Activated naive CD4-positive, alpha-beta T cell treated with anti-CD3 and anti-CD28 coated beads, Interleukin-2, amount 50 U/mL, for 72 hours (primary cell): Measurements from ENCODE around the gene SLC47A2. TPM values are rescaled to one million over a fixed set of nuclear protein-coding genes. Genes with fewer than 3 reads are reported as not detected.
"Not testable (repeated sequence)": the region's sequence is repeated elsewhere in the genome, so short reads cannot be mapped to it uniquely, and the experiment has no call there.

Experiments
- ATAC-seq, 2 donors: fragments of 150-1000 bp; cut with Tn5 transposase; 2 replicates each; pipeline ENCODE4 v1.10.0; 2021; ENCODE audit warnings: mild to moderate bottlenecking in 2 of 2, moderate library complexity in 2 of 2
- DNase-seq, 2 donors: peaks; one replicate each; pipeline ENCODE4 v3.0.0; 2021 to 2022; ENCODE audit warnings: low spot score in 2 of 2
- H3K27ac Mint-ChIP-seq, 2 donors: one replicate each; pipeline ENCODE4 v1.8.0; 2022; ENCODE audit warnings: mild to moderate bottlenecking in 2 of 2, mixed read lengths in 2 of 2
- H3K36me3 Mint-ChIP-seq, 2 donors: one replicate each; pipeline ENCODE4 v1.8.0; 2022; ENCODE audit warnings: mixed read lengths in 2 of 2
- H3K9me3 Mint-ChIP-seq, 2 donors: one replicate each; pipeline ENCODE4 v1.8.0; 2022; ENCODE audit warnings: mixed read lengths in 2 of 2
- total RNA-seq, 2 donors: library from RNA; stranded (reverse); gene quantifications; one replicate each; pipeline ENCODE4 v1.2.3, GENCODE V29; 2022

Gene SLC47A2
- total RNA-seq, 2 donors from 2014 or later = not detected

DNA sequence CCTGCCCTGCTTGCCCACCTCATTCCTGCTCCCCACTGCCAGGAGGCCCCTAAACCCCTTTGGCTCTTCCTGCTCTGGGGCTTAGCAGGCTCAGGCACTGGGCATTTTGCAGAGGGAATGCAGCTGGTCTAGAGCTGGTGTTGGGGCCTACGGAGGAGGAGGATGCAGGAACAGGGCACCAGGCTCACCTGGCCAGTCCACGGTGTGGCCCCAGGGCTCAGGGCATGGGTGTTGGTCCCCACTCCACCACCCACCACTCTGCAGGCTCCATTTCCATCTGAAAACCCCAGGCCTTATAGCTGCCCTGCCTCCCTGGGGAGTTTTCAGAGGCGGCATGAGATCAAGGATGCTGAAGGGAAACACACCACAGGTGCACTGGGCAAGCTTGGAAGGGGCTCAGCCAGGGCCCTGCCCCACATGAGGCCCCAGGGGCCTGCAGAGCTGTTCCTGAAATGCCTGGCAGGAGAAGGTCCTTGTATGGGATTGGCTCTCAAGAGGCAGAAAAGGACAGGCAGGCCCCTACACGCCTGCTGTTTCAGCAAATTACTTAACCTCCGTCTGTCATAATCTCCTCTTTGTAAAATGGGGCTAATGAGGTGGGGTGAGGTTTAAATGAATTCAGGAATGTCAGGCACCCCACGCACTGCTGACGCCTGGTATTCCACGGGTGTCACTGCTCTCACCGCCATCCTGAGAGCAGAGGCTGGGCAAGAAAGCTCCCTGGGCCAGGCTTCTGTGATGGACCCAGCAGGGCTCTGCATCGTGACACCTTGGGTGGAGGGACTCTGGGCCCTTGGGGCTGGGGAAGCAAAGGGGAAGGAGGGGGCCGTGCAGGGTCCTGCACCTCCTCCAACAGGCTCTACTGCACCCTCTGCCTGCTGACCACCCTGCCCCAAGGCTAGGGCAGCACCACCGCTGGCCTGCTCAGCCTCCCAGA, 9.3 kb downstream of the SLC47A2 start:
- Mint-ChIP-seq H3K27ac (no peak overlapping the region), H3K36me3 (no peaks in the 10 kb centered on the region), H3K9me3 (no peaks in the 10 kb centered on the region)
- no peak for ATAC-seq
- DNase-seq = no peak

DNA sequence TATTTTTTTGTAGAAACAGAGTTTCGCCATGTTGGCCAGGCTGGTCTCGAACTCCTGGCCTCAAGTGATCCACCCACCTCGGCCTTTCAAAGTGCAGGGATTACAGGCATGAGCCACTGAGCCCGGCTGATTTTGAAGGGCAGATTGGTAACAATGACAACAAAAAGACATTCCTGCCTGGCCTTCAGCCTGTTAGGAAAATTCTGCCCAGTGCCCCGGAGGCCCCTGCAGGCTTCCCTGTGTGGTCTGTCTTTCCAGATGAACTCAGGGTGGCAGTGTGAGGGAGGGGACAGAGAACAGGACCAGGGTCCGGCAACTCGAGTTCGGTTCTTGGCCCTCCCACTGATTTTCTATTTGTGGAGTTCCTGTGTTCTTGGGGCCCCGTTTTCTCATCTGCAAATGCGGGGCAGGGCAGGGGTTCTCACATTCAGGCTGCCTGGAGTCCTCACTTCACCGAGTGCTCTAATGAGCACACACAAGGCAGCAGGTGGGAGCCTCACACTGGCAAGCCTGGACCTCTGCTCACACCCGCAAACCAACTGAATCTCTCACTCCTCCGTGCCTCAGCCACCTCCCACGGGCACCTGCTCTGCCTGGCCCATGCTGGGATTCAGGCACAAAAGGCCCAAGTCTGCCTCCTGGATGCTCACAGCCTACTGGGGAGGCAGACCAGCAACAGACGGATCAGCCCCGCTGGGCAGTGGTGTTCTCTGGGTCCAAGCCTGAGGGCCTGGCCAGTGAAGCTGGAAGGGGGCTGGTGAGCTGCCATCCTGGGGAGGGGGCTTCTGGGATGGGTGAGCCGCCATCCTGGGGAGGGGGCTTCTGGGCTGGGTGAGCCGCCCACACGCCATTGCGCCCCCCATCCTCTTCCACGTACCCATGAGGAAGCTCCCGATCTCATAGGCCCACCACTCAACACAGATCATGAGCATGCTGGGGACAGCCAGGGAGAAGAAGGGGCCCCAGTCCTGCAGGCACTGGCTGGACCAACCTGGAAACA, 10.3 kb downstream of the SLC47A2 start:
- Mint-ChIP-seq H3K9me3 (no peaks in the 10 kb centered on the region), H3K36me3 (no peaks in the 10 kb centered on the region), H3K27ac (no peak overlapping the region)
- DNase-seq = no peak
- ATAC-seq = no peak

DNA sequence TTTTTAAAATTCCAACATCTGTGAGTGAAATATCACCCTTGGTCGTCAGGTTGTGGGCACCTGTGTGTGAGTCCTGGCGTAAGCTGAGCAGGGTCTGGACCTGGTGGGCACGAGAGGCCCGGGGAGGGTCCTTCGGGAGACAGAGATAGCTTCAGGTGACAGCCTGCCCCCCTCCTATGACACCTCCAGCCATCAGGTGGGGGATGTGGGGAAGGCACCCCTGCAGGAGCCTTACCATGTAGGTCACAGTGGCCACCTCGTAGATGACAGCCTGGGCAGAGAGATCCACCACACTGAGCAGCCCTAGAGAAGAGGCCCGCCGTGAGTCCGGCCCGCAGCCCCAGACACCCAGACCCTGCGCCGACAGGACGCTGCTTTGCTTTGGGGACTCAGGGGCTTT, 11.2 kb downstream of the SLC47A2 start:
- H3K27ac Mint-ChIP-seq = no peak overlapping the region
- ATAC-seq = no peak

DNA sequence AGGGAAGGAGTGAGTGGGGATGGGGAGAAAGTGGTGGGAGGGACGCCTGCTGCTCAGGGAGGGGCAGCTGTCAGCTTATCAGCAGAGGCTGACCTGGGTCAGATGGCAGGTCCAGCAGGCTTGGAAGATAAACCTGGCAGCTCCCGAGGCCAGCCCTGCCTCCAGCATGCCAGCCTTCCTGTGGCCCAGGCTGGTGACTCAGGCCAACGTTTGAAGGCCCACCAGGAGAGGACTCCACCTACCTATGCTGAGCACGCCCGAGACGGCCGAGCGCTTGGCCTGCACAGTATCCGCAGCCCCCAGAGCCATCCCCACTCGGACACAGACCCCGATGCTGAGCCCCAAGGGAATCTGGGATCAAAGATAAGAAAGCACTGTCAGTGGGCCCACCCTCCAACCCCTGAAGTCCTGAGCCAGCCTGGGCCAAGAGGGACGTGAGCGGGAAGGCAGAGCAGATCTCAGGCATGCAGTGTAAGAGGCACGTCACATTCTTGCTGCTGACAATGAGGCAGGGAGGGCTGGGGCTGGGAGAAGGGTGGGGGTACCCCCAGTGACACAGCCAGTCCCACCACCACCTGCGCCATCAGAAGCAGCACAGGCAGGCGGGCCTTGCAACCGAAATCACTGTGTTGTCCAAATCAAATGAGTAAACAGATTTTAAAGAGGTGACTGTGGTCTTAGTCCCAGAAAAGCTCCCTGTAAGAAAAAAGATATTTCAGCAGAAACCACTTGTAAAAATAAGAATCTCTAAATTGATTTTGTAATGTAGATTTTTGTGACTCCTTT, 12.4 kb downstream of the SLC47A2 start:
- ATAC-seq = no peak
- H3K9me3 Mint-ChIP-seq = no peaks in the 10 kb centered on the region
- H3K36me3 Mint-ChIP-seq = no peaks in the 10 kb centered on the region
- H3K27ac Mint-ChIP-seq = no peak overlapping the region
- no peak for DNase-seq

More for the DNA sequence above, 11.2 kb downstream of the SLC47A2 start:
- Mint-ChIP-seq H3K36me3 (no peaks in the 10 kb centered on the region), H3K9me3 (no peaks in the 10 kb centered on the region)
- DNase-seq = no peak

DNA sequence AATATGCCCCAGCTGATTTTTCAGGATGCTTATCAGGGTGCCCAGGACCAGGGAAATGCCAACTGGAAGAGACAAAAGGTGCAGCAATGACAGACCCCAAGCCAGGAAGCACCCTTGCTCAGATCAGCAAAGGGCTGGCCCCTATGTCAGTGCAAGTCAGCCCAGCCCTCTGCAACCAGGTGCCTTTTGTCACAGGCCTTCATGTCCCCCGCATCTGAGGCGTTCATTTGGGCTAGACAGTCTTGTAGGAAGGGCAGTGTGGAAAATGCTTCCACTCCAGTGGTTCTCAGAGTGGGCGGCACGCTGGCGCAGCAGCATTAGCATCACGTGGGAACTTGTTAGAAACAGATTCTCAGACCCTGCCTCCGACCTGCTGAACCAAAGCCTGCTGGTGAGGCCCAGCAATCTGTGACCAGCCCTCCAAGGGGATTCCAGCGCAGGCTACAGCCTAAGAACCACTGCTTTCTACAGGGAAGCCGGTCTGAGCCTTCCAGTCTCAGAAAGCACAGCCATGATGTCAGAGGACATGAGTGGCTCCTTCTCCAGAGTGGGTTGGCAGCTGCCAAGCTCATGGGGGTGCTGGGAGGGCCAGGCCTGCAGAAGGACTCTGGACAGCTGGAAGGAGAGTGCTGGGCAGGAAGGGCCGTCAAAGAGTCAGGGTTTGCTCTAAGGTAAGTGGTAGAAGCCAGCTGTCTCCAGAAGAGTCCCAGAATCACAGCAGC, 13.1 kb downstream of the SLC47A2 start:
- ATAC-seq (no peak), DNase-seq (no peak)
- peak overlapping the region in 1 of 2 donors; percentile 40 for H3K27ac Mint-ChIP-seq
- H3K36me3 Mint-ChIP-seq = no peaks in the 10 kb centered on the region
- H3K9me3 Mint-ChIP-seq = no peaks in the 10 kb centered on the region

DNA sequence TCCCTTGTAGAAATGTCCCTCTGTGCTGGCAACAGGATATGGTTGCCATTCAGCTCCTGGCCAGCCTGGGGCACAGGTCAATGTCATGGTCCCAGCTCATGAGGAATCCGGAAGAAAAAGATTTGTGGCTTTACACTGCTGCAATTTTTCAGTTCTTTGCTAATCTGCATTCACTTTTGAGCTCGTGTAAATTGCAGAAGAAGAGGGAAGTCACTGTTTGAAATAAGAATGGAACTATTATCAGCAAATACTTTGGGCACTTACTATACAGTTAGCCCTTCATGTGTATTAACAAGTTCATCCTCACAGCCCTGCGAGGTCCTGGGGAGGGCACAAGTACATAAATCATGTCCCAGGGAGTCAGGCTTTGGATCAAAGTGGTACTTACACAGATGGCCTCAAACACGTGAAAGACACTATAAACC, 14.2 kb downstream of the SLC47A2 start:
- no peak for ATAC-seq
- H3K27ac Mint-ChIP-seq = no peak overlapping the region
- DNase-seq = no peak
- no peaks in the 10 kb centered on the region for H3K9me3 Mint-ChIP-seq
- no peaks in the 10 kb centered on the region for H3K36me3 Mint-ChIP-seq

DNA sequence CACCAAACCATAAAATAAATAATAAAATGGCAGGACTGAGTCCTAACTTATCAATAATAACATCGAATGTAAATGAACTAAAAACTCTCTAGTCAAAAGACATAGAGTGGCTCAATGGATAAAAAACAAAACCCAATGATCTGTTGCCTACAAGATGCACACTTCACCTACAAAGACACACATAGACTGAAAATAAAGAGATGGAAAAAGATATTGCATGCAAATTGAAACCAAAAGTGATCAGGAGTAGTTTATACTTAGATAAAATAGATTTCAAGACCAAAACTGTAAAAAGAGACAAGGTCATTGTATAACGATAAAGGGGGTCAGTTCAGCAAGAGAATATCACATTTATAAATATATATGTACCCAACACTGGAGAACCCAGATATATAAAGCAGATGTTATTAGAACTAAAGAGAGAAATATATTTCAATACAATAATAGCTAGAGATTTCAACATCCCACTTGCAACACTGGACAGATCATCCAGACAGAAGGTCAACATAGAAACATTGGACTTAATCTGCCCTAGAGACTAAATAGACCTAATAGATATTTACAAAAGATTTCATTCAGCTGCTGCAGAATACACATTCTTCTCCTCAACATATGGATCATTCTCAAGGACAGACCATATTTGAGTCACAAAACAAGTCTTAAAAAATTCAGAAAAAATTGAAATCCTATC, 29.8 kb downstream of the SLC47A2 start:
- no peak for DNase-seq
- Mint-ChIP-seq H3K27ac (no peak overlapping the region), H3K9me3 (no peaks in the 10 kb centered on the region), H3K36me3 (no peaks in the 10 kb centered on the region)
- no peak for ATAC-seq

DNA sequence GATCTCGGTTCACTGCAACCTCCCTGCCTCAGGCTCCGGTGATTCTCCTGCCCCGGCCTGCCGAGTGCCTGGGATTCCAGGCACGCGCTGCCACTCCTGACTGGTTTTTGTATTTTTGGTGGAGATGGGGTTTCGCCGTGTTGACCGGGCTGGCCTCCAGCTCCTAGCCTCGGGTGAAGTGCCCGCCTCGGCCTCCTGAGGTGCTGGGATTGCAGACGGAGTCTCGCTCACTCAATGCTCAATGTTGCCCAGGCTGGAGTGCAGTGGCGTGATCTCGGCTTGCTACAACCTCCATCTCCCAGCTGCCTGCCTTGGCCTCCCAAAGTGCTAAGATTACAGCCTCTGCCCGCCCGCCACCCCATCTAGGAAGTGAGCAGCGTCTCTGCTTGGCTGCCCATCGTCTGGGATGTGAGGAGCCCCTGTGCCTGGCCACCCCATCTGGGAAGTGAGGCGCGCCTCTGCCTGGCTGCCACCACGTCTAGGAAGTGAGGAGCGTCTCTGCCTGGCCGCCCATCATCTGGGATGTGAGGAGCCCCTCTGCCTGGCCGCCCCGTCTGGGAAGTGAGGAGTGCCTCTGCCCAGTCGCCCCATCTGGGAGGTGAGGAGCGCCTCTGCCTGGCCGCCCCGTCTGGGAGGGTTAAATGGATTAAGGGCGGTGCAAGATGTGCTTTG, 31.3 kb downstream of the SLC47A2 start:
- H3K27ac Mint-ChIP-seq, ATAC-seq, H3K36me3 Mint-ChIP-seq, DNase-seq, H3K9me3 Mint-ChIP-seq: not testable (repeated sequence)

DNA sequence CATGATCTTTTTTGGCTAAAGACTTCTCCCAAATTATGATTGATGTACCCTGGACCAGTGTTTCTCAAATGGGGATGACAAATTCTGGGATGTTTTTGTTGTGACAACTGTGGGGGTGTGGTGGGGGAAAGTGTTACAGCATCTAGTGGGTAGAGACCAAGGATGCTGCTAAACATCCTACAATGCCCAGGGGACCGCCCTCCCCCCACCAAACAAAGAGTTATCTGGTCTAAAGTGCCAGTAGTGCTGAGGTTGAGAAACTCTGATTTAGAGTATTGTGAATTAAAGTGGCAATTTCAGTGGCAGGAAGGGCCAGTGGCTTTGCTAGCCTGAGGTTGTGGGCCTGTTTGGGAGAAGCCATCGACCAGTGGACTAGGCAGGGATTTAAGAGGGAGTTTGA, 33.3 kb downstream of the SLC47A2 start:
- no peaks in the 10 kb centered on the region for H3K9me3 Mint-ChIP-seq
- DNase-seq (no peak), ATAC-seq (no peak)
- no peak overlapping the region for H3K27ac Mint-ChIP-seq
- H3K36me3 Mint-ChIP-seq = no peaks in the 10 kb centered on the region

DNA sequence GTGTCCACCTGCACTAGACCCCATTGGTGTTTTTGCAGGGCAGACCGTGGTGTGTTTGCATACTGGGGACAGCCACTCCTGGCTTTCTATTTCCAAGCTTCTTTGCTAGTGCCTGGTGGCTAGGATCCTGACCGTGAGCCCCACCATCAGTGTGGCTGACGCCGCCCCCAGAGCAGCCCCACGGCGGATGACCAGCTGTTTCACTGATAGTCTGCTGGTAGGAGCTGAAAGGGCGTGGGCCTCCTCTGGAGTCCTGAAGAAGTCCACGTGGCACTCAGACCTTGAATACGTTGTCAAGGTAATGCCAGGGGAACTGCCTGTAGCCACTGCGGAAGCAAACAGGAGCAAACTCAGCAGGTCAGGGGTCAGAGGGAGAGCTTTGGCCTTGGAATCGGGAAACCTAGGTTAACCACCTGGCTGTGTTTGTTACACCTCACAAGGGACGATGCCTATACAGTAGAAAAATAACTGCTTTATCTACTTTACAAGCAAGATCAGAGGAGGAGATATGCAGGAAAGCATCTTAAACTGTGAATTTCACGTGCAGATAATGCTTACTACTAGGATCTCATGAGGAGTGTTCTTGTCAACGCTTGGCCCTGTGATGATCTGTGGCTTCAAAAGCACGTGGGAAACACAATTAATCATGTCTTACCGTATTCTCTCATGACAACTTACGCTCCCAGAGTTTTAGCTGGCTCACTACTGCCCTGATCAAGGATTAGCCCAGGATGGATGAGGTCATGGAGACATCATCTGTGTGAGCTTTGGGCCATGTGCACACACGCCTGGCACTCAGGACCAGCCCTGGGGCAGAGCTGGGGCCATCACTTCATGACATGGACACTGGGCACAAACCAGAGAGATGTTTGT, 37.6 kb downstream of the SLC47A2 start:
- H3K36me3 Mint-ChIP-seq = peaks cover 4 to 9% of the 10 kb centered on the region in 2 donors
- H3K9me3 Mint-ChIP-seq = no peaks in the 10 kb centered on the region
- H3K27ac Mint-ChIP-seq = no peak overlapping the region
- no peak for DNase-seq
- ATAC-seq = no peak

DNA sequence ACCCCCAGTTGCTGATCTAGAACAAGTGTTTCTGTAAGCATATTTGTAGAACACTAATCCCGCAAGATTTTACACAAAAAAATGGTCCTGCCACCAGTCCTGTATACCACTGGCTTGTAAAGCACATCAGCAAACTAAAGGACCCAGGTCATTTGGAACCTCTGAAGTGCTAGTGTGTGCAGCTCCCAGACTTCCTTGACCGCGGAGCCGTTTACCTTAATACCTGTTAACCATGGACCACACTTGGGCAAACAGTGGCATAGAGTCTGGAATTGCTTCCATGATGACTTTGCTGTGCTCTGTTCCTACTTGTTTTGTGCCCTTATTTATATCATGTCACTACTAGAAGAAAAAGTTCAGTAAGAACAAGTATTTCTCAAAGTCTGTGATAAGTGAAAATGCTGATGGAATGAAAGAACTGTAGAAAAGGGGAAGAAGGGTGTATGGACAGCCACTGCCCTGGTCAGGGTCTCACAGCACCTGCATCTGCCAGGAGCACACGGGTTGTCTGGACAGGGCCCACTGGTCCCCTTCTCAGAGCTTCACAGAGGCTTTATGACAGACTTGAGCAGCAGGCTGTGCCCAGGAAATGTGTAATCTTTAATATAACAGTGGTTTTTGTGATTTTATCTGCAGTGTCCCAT, 38.5 kb downstream of the SLC47A2 start:
- DNase-seq = no peak

DNA sequence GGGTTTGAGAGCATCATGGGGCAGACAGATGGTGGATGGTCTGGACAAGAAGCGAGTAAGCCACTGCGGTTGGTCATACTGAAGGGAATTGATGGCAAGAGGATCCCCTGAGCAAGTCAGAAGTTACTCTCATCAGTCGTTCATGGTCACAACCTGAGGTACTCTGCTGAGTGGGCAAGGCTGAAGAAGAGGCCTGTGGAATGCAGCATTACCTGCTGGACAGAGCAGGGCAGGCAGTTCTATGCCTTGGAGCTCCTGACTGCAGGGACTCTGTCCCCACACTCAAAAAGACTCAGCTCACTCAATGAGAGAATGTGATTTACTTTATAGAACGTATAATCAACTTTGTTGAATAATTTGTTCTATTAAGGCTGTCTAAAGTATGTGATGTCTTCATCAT, 39.5 kb downstream of the SLC47A2 start:
- ATAC-seq (no peak), DNase-seq (no peak)
- peaks cover 4 to 9% of the 10 kb centered on the region in 2 donors for H3K36me3 Mint-ChIP-seq
- H3K9me3 Mint-ChIP-seq = no peaks in the 10 kb centered on the region
- no peak overlapping the region for H3K27ac Mint-ChIP-seq

More for the DNA sequence above, 38.5 kb downstream of the SLC47A2 start:
- ATAC-seq = no peak
- Mint-ChIP-seq H3K36me3 (peaks cover 4 to 9% of the 10 kb centered on the region in 2 donors), H3K9me3 (no peaks in the 10 kb centered on the region), H3K27ac (no peak overlapping the region)

DNA sequence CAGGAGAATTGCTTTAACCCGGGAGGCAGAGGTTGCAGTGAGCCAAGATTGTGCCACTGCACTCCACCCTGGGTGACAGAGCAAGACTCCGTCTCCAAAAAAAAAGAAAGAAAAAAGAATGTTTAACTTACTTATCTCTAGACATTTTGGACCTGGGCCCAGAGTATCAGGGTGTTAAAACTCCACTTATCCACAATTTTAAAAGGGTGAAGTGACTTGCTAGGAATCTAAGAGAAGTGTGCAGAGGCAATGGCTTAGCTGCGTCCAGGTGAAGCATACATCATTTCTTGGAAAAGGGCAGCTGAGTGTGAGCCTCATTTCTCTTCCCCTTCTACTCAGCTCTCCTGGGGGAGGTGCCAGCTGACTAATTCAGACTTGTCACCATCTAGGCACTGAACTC, 42.8 kb downstream of the SLC47A2 start:
- DNase-seq (no peak), ATAC-seq (no peak)
- H3K9me3 Mint-ChIP-seq = no peaks in the 10 kb centered on the region
- H3K27ac Mint-ChIP-seq = no peak overlapping the region
- peaks cover 4 to 9% of the 10 kb centered on the region in 2 donors for H3K36me3 Mint-ChIP-seq
